ENCODE measurements around the gene WASHC2C.
"Not testable (repeated sequence)": the region's sequence is repeated elsewhere in the genome, so short reads cannot be mapped to it uniquely, and the experiment has no call there.

- not testable (repeated sequence) for TF ChIP-seq CTCF (IDR thresholded peaks at IDR 0.05 in 2 of 3, conservative IDR thresholded peaks at IDR 0.05 in 1 of 3; ENCODE audit: borderline replicate concordance in 1 of 3, insufficient read depth in 1 of 3, low read depth in 2 of 3, low read length in 2 of 3); EZH2phosphoT487 (IDR thresholded peaks at IDR 0.05; ENCODE audit: borderline replicate concordance); RAD21 (IDR thresholded peaks at IDR 0.05; ENCODE audit: low read depth); POLR2A (IDR thresholded peaks at IDR 0.05; ENCODE audit: borderline replicate concordance, extremely low read depth, insufficient read depth, insufficient read length); EZH2 (IDR thresholded peaks at IDR 0.05); TCF7L2 (IDR thresholded peaks at IDR 0.05; ENCODE audit: borderline replicate concordance, extremely low read depth, insufficient read depth, insufficient read length); ZNF274 (IDR thresholded peaks at IDR 0.05; ENCODE audit: low read depth, low read length); POLR2AphosphoS5 (IDR thresholded peaks at IDR 0.05; ENCODE audit: low read depth, low read length); ELF1 (IDR thresholded peaks at IDR 0.05; ENCODE audit: borderline replicate concordance, low read depth); JUND (IDR thresholded peaks at IDR 0.05)
Measured at GRCh38 chr10:45768334-45768733, 41.3 kb downstream of the WASHC2C start.

Measured in HCT116 (cell line).